IPS-20b (cell line): ENCODE data around the gene LZIC.
A peak's percentile ranks its signal among the peaks of the same experiment; 100 is the strongest.

ENCODE experiments used
- H3K27ac ChIP-seq: one replicate; pipeline ENCODE4 v1.5.1; 2013; ENCODE audit warnings: low read length
- H3K27me3 ChIP-seq: 2 replicates; pipeline ENCODE4 v1.6.1; 2013; ENCODE audit warnings: mild to moderate bottlenecking, low read length, inconsistent platforms; ENCODE audit not compliant: insufficient read depth
- H3K36me3 ChIP-seq: 2 replicates; pipeline ENCODE4 v1.6.1; 2013; ENCODE audit warnings: low read depth, mild to moderate bottlenecking, inconsistent platforms, low read length, moderate library complexity; ENCODE audit not compliant: insufficient read depth
- H3K4me1 ChIP-seq: 2 replicates; pipeline ENCODE4 v1.6.1; 2013; ENCODE audit warnings: mild to moderate bottlenecking, control low read depth, inconsistent platforms, low read length, moderate library complexity; ENCODE audit not compliant: insufficient read depth
- H3K4me3 ChIP-seq: 2 replicates; pipeline ENCODE4 v1.5.1; 2013; ENCODE audit warnings: mild to moderate bottlenecking, low read length, inconsistent platforms
- H3K9ac ChIP-seq: 2 replicates; pipeline ENCODE4 v1.6.1; 2013; ENCODE audit warnings: low read depth, mild to moderate bottlenecking, inconsistent platforms, low read length, moderate library complexity
- H3K9me3 ChIP-seq: 2 replicates; pipeline ENCODE4 v1.6.1; 2013; ENCODE audit warnings: mild to moderate bottlenecking, low read depth, low read length, inconsistent platforms; ENCODE audit not compliant: insufficient read depth

The LZIC gene

DNA sequence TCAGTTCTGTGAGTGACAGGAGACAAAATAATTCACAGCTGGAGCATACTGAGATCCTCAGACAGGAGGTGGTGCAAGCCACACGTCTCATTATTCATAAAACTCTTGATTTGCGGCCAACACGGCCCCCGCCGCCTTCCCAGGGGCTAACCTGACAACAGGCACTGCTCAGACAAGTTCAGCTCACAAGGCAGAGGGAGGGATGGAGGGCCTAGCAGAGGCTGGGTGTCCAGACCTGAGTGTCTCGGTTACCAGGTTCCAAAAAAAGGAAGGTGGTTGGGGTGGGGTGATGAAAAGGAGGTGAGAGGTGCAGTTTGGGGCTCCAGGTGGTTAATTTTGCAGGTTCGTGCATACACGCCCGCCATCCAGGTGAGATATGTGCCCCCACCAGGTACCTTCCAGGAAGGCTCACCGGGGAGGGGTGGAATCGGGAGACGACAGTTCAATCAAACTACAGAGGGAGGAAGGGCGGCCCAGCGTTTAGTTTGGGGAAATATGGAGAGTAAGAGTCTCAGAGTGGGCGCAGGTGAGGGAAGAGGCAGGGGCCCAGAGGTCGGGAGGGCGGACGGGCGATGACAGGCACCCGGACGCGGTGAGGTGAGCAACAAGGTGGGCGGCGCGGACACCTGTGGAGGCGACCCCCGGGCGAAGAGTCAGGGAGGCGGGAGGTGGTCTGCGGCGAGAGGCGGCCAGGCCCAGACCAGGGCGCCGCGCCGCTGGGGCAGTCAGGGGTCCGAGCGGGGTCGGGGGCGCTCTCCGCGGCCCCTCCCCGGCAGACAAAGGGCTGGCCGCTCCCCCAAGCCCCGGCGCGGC is 33.8 kb downstream of the LZIC start:
- H3K4me3 ChIP-seq, result peak overlapping the region; percentile 90
- no peaks in the 10 kb centered on the region for H3K9me3 ChIP-seq
- no peaks in the 10 kb centered on the region; the same call in 1 of the 2 replicates for H3K4me1 ChIP-seq
- H3K27me3 ChIP-seq, result no peaks in the 10 kb centered on the region
- H3K9ac ChIP-seq, result peak overlapping the region; percentile 86
- no peaks in the 10 kb centered on the region for H3K36me3 ChIP-seq
- no peak overlapping the region for H3K27ac ChIP-seq

GRCh38 chr1:9908871-9909233 is 34.3 kb downstream of the LZIC start:
- H3K36me3 ChIP-seq, result no peaks in the 10 kb centered on the region
- peak overlapping the region; percentile 86; the same call in 1 of the 2 replicates for H3K9ac ChIP-seq
- H3K4me3 ChIP-seq, result peak overlapping the region; percentile 90
- H3K27ac ChIP-seq, result no peak overlapping the region
- no peaks in the 10 kb centered on the region; the same call in 1 of the 2 replicates for H3K4me1 ChIP-seq
- no peaks in the 10 kb centered on the region for H3K27me3 ChIP-seq
- no peaks in the 10 kb centered on the region for H3K9me3 ChIP-seq

DNA sequence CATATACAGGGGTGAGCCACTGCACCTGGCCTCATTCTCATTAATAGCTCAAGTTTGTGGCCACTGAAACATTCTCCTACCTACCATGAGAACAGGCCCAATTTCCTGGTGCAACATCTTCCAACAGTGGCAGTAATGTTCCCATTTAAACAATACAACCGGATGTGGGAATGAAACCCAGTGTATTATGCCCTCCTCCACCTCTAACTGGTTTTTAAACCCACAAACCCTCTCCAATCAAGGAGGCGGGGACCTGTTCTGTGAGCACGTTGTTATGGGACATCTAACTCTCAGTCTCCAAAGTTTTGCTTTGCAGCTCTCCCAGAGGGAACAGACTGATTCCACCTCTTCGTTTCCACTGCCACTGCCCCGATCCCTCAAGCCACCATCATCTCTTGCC is 35.8 kb downstream of the LZIC start:
- Histone ChIP-seq H3K27me3 (no peaks in the 10 kb centered on the region), H3K9me3 (no peaks in the 10 kb centered on the region), H3K4me1 (no peaks in the 10 kb centered on the region; the same call in 1 of the 2 replicates), H3K9ac (no peak overlapping the region; the same call in 1 of the 2 replicates), H3K36me3 (no peaks in the 10 kb centered on the region), H3K4me3 (no peak overlapping the region), H3K27ac (no peak overlapping the region)

DNA sequence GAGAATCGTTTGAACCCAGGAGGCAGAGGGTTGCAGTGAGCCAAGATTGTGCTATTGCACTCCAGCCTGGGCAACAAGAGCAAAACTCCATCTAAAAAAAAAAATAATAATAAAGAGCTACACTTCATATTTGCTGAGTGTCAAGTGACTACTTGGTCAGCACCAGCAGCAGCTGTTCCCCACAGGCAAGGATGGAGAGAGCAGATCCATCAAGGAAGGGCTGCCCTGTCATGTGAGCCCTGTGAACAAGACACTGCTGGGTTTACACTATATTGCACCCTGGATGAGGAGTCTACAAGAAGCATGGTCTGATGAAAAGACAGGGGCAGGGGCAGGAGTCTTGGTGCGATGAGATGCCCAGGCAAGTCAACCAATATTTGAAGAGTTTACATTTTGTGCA is 36.7 kb downstream of the LZIC start:
- H3K4me3 ChIP-seq, result no peak overlapping the region
- no peaks in the 10 kb centered on the region for H3K27me3 ChIP-seq
- H3K36me3 ChIP-seq, result no peaks in the 10 kb centered on the region
- no peak overlapping the region for H3K27ac ChIP-seq
- H3K9ac ChIP-seq, result no peak overlapping the region
- H3K9me3 ChIP-seq, result no peaks in the 10 kb centered on the region
- no peaks in the 10 kb centered on the region; the same call in 1 of the 2 replicates for H3K4me1 ChIP-seq

DNA sequence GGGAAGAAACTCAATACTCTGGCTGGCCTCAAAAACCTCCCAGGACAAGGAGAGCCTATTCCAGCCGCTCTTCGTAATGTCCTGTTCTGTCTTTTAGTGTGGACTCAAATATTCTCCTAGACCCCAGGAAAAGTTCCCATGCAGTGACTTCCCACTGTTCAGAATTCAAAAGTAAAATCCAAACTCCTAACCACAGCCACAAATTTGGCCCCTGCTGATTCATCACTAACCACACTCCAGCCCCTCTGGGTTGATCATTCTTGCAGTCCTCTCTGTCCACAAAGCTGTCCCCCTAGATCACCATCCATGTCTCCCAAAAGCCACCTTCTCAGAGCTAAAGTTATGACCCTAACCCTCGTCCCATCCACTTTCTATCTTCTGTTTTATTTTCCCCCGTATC is 38.2 kb downstream of the LZIC start:
- no peaks in the 10 kb centered on the region for H3K9me3 ChIP-seq
- no peaks in the 10 kb centered on the region; the same call in 1 of the 2 replicates for H3K4me1 ChIP-seq
- H3K9ac ChIP-seq, result no peak overlapping the region
- H3K27ac ChIP-seq, result no peak overlapping the region
- H3K4me3 ChIP-seq, result no peak overlapping the region
- H3K27me3 ChIP-seq, result no peaks in the 10 kb centered on the region
- H3K36me3 ChIP-seq, result no peaks in the 10 kb centered on the region

DNA sequence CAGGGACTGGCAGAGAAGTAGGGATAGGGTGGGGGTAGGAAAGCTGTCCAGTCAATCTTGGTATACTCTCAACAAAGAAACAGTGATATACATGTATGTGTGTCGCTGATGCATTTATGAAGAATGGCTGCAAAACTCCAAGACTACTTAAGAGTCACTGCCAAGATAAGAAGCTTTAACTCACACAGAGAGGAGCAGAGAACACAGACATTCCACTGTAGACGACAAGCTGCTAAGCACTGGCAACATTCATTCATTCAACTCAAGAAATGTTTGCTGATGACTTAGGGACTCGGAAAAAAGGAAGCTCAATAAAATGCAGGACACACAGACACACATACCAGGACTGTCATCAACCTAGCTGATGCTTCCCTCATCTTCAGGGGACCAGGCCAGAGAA is 38.6 kb downstream of the LZIC start:
- H3K36me3 ChIP-seq, result no peaks in the 10 kb centered on the region
- H3K9ac ChIP-seq, result no peak overlapping the region

DNA sequence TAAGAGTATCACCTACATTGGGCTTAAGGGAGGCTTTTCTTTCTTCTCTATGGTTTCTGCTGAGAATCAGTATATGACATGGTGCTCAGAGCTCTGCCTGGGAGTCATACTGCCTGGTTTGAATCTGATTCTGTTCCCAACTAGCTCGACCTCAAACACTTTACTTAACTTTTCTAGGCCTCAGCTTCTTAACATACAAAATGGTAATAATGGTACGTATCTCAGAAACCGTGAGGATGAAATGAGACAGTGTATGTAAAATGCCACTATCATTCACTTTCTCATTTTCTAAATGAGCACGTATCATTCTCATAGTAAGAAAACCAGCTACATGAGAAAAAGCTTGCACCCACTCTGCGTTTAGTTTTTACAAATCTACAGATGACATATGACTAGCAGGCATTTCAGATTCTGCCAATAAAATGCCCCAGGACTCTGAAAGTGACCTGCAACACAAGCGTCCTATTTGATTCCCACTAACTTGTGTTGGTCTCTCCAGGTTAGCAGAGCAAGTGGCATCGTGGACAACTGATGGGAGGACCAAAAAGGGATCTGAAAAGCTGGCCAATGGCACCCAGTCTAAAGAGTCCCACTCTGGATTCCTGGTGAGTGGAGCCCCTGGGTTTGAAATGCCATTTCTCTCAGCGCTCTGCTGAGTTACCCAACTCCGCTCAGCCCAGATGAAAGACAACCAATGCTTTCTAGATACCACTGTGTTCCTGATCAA is 39.2 kb downstream of the LZIC start:
- Histone ChIP-seq H3K27ac (no peak overlapping the region), H3K9ac (no peak overlapping the region), H3K27me3 (no peaks in the 10 kb centered on the region), H3K36me3 (no peaks in the 10 kb centered on the region), H3K9me3 (no peaks in the 10 kb centered on the region), H3K4me3 (no peak overlapping the region), H3K4me1 (no peaks in the 10 kb centered on the region; the same call in 1 of the 2 replicates)

More for the DNA sequence above, 38.6 kb downstream of the LZIC start:
- no peaks in the 10 kb centered on the region for H3K9me3 ChIP-seq
- no peaks in the 10 kb centered on the region; the same call in 1 of the 2 replicates for H3K4me1 ChIP-seq
- H3K27ac ChIP-seq, result no peak overlapping the region
- no peaks in the 10 kb centered on the region for H3K27me3 ChIP-seq
- H3K4me3 ChIP-seq, result no peak overlapping the region

GRCh38 chr1:9902060-9902452 is 41.1 kb downstream of the LZIC start:
- no peaks in the 10 kb centered on the region for H3K27me3 ChIP-seq
- H3K9ac ChIP-seq, result no peak overlapping the region
- no peak overlapping the region for H3K4me3 ChIP-seq
- no peaks in the 10 kb centered on the region for H3K4me1 ChIP-seq
- H3K36me3 ChIP-seq, result no peaks in the 10 kb centered on the region
- no peaks in the 10 kb centered on the region for H3K9me3 ChIP-seq
- no peak overlapping the region for H3K27ac ChIP-seq

DNA sequence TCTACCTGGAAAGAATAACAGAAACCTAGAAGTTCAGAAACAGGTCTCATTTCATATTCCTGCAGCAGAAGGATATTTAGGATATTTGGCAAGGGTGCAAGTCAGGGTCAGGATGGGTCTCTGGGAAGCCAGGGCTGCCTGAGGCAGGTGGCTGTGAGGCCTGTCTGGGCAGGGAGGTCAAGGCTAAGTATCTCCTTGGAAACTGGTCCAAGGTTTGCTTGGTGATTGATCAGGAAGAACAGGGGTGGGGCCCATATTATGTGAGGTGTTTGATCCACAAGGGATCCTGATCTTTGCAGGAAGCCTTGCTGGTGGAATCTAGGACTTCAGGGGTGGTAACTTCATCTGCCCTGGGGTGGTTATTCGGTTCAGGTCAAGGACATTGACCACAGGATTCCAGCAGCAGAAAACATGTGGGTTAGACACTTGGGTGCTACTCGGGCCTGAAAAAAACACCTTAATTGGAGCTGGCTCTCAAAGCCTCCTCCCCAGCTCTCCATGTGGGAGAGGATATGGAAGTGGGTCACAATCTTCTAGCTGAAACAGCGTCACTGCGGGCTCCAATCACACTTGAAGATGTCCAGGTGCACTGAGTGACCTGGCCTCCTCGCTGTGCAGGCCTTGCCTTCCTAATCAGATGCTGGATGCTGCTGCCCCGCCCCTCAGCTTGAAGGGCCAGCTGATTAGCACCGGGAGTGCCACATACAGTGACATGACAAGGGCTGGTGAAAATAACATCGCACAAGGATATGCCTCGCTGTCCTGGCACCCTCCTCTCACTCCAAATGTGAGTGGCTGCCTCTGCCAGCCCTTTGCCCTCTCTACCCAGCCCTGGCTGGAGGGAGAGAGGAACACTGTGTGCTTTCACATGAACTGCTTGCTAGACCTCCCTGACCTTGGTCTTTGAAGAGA is 41.8 kb downstream of the LZIC start:
- Histone ChIP-seq H3K9ac (no peak overlapping the region), H3K27ac (no peak overlapping the region)

GRCh38 chr1:9900142-9901043 is 42.8 kb downstream of the LZIC start:
- Histone ChIP-seq H3K36me3 (no peaks in the 10 kb centered on the region), H3K4me1 (no peaks in the 10 kb centered on the region), H3K27ac (no peak overlapping the region), H3K9me3 (no peaks in the 10 kb centered on the region), H3K27me3 (no peaks in the 10 kb centered on the region), H3K9ac (no peak overlapping the region), H3K4me3 (no peak overlapping the region)

More for the DNA sequence above, 41.8 kb downstream of the LZIC start:
- Histone ChIP-seq H3K4me1 (no peaks in the 10 kb centered on the region), H3K4me3 (no peak overlapping the region), H3K36me3 (no peaks in the 10 kb centered on the region), H3K27me3 (no peaks in the 10 kb centered on the region), H3K9me3 (no peaks in the 10 kb centered on the region)
